Sigmoid colon (tissue), 7 donors: ENCODE measurements around the gene FAM149A. TPM values are rescaled to one million over a fixed set of nuclear protein-coding genes. Genes with fewer than 3 reads are reported as not detected.

Experiments used
- DNase-seq: peaks from one replicate; pipeline ENCODE4 v3.0.0-alpha.2; 2019
- H3K27ac ChIP-seq, 4 donors: fragments of 200-600 bp; sonication (generic); one replicate each; pipeline ENCODE4 v1.5.1; 2016 to 2019; ENCODE audit warnings: mild to moderate bottlenecking in 1 of 4
- H3K27me3 ChIP-seq, 3 donors: fragments of 200-600 bp; sonication (generic); one replicate each; pipeline ENCODE4 v1.5.1; 2019; ENCODE audit warnings: mild to moderate bottlenecking in 1 of 3
- H3K36me3 ChIP-seq, 4 donors: fragments of 200-600 bp; sonication (generic); one replicate each; pipeline ENCODE4 v1.5.1; 2016 to 2019
- H3K4me1 ChIP-seq, 4 donors: fragments of 200-600 bp; sonication (generic); one replicate each; pipeline ENCODE4 v1.5.1; 2017 to 2019
- H3K4me3 ChIP-seq, 4 donors: fragments of 200-600 bp; sonication (generic); one replicate each; pipeline ENCODE4 v1.5.1; 2017 to 2019; ENCODE audit warnings: mild to moderate bottlenecking in 2 of 4, moderate library complexity in 1 of 4
- H3K9me3 ChIP-seq, 4 donors: fragments of 200-600 bp in 3 of 4; sonication (generic) in 3 of 4; one replicate each; pipeline versions ENCODE4 v1.5.1 to v1.6.1; 2013 to 2019
- CTCF ChIP-seq, 4 experiments: fragments of 450-650 bp in 3 of 4; fragments of 200-600 bp in 1 of 4; IDR thresholded peaks; one replicate each; pipeline ENCODE4 v1.5.1; 2016 to 2019; ENCODE audit warnings: antibody characterized with exemption in 4 of 4, mild to moderate bottlenecking in 3 of 4, moderate library complexity in 2 of 4
- EP300 ChIP-seq, 4 donors: sonication (generic); formaldehyde crosslinking; IDR thresholded peaks; one replicate each; pipeline ENCODE4 v1.6.1; 2017; ENCODE audit warnings: antibody characterized with exemption in 4 of 4
- POLR2A ChIP-seq, 2 donors: fragments of 450-650 bp; IDR thresholded peaks; one replicate each; pipeline ENCODE4 v1.6.1; 2016; ENCODE audit warnings: antibody characterized with exemption in 2 of 2, mild to moderate bottlenecking in 2 of 2, moderate library complexity in 2 of 2
- POLR2AphosphoS5 ChIP-seq, 4 donors: sonication (generic); formaldehyde crosslinking; IDR thresholded peaks; one replicate each; pipeline ENCODE4 v1.6.1; 2017; ENCODE audit warnings: antibody characterized with exemption in 4 of 4
- WGBS, 2 donors: extraction: QIAGEN DNeasy Blood & Tissue Kit; methylation state at CpG; one replicate each; pipeline ENCODE4 v1.1.7; 2013; 5-methylcytosine and 5-hydroxymethylcytosine counted together
- intact Hi-C: fragments of 100-400 bp; cut with DNase I; formaldehyde crosslinking; loops from one replicate; pipeline ENCODE4 v1.15.1; 2023
- polyA plus RNA-seq, 3 donors: library from polyadenylated mRNA; stranded (reverse); fragments of 200-250 nt; gene quantifications; one replicate each; pipeline ENCODE4 v1.2.3, GENCODE V29; 2013
- total RNA-seq, 4 donors: library from RNA; depleted of rRNA; stranded (reverse); fragments of >200 nt; gene quantifications; one replicate each; pipeline ENCODE4 v1.1.0, GENCODE V29; 2016
- donor health status: healthy with polysubstance abuse.
- donor health status: Bipolar disorder and iron deficiency.
- donor health status: healthy.

Gene FAM149A
- total and polyA plus RNA-seq, 7 donors = 2.8 to 26.0 (median 14.6) TPM

DNA sequence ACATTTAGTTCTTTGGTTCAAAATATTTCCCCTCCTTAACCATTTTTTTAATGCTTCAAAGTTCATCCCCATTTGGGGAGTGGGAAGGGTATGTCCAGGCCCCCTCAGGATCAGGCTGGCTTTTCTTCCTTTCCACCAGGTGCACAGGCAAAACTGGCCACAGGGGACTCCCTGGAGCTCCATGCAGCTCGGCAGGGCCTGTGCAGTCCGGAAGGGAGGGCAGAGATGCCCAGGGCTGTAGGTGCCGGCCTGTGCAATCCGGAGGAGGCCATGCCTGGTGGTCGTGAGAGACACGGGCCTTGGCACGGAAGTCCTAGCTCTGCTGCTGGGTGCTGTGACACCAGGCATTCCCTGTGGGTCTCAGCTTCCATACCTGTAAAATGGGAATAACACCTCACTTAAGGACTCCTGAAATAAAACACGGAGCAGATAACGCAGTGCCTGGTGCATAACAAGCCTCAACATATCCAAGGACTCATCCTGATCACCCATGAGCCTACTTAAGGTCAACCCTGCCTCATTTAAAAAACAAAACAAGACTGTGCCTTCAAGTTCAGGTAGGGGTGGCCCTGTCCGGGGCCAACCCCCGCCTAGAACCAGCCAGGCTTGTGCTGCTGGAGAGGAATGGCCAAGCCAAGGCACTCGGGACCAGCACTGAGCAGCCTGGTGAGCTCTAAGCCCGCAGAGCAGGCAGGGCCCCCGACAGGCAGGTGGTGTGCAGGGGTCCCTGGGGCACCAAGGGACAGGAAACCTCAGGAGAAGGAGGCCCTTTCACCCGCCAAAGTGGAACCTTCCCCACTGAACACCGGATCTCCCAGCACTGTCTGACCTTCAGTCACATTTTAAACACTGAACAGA is 65.7 kb downstream of the FAM149A start:
- WGBS, 2 donors = 82 to 92% methylated on average over 16 of the region's 16 CpGs
- Histone ChIP-seq H3K4me1 (no peaks in the 10 kb centered on the region), H3K36me3 (peaks cover 0 to 7% (median 2%) of the 10 kb centered on the region in 4 donors), H3K27me3 (no peaks in the 10 kb centered on the region), H3K9me3 (no peaks in the 10 kb centered on the region), H3K27ac (no peak overlapping the region), H3K4me3 (no peak overlapping the region)
- no peak for DNase-seq
- TF ChIP-seq POLR2A (IDR thresholded peaks at IDR 0.05) (no peak), EP300 (IDR thresholded peaks at IDR 0.05) (no peak), CTCF (IDR thresholded peaks at IDR 0.05) (no peak), POLR2AphosphoS5 (IDR thresholded peaks at IDR 0.05) (no peak)
- intact Hi-C loops = no loop called here

DNA sequence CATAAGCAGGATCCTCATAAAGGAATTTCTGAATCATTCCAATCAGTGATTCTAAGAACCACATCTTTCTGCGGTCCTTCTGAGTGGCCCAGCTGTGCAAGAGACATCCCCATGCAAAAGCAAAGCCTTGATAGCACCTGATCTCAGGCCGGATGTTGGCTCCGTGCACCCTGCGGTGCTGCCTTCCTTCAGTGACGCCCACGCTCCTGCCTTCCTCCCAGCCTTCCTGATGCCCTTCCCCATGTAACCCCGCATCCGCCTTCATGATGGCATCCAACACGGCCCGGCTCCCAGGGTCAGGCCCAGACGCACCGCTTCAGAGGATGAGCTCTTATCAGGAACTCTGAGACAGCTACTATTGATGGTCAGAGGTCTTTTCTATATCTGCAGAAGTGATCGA is 66.5 kb downstream of the FAM149A start:
- Histone ChIP-seq H3K36me3 (peaks cover 0 to 4% (median under 1%) of the 10 kb centered on the region in 4 donors), H3K27ac (no peak overlapping the region), H3K4me1 (no peaks in the 10 kb centered on the region), H3K27me3 (no peaks in the 10 kb centered on the region), H3K9me3 (no peaks in the 10 kb centered on the region), H3K4me3 (no peak overlapping the region)
- no peak for TF ChIP-seq EP300 (IDR thresholded peaks at IDR 0.05)
- no peak for TF ChIP-seq POLR2A (IDR thresholded peaks at IDR 0.05)
- TF ChIP-seq POLR2AphosphoS5 (IDR thresholded peaks at IDR 0.05) = no peak
- TF ChIP-seq CTCF (IDR thresholded peaks at IDR 0.05) = no peak
- no peak for DNase-seq
- intact Hi-C loops = no loop called here
- WGBS, 2 donors = 93 to 94% methylated on average over 13 of the region's 13 CpGs

- 16 to 65% methylated on average over 8 of the region's 8 CpGs for WGBS, 2 donors
- TF ChIP-seq EP300 (IDR thresholded peaks at IDR 0.05) (no peak), CTCF (IDR thresholded peaks at IDR 0.05) (no peak), POLR2AphosphoS5 (IDR thresholded peaks at IDR 0.05) (no peak), POLR2A (IDR thresholded peaks at IDR 0.05) (no peak)
Measured at GRCh38 chr4:186172546-186172945, 68.0 kb downstream of the FAM149A start.

GRCh38 chr4:186188107-186188506 is 83.6 kb downstream of the FAM149A start:
- intact Hi-C loops = no loop called here
- Histone ChIP-seq H3K36me3 (no peaks in the 10 kb centered on the region), H3K9me3 (no peaks in the 10 kb centered on the region), H3K4me1 (peaks cover 0 to 23% (median 21%) of the 10 kb centered on the region in 4 donors), H3K27me3 (no peaks in the 10 kb centered on the region), H3K27ac (no peak overlapping the region), H3K4me3 (no peak overlapping the region)
- DNase-seq = no peak
- WGBS, 2 donors = 87 to 97% methylated on average over 3 of the region's 3 CpGs
- TF ChIP-seq POLR2AphosphoS5 (IDR thresholded peaks at IDR 0.05) (no peak), EP300 (IDR thresholded peaks at IDR 0.05) (no peak), CTCF (IDR thresholded peaks at IDR 0.05) (no peak), POLR2A (IDR thresholded peaks at IDR 0.05) (no peak)

More at GRCh38 chr4:186172546-186172945, 68.0 kb downstream of the FAM149A start:
- Histone ChIP-seq H3K27me3 (no peaks in the 10 kb centered on the region), H3K4me3 (no peak overlapping the region), H3K4me1 (no peaks in the 10 kb centered on the region), H3K27ac (no peak overlapping the region), H3K36me3 (no peaks in the 10 kb centered on the region), H3K9me3 (no peaks in the 10 kb centered on the region)
- DNase-seq = no peak
- intact Hi-C loops = no loop called here
